Stimulated activated CD4-positive, alpha-beta T cell treated with anti-CD3 and anti-CD28 coated beads, Interleukin-4, amount 100 ng/mL, for 48 hours (primary cell): ENCODE results near the gene SHFL.

Experiments
- DNase-seq, 2 donors: peaks; one replicate each; pipeline ENCODE4 v3.0.0-alpha.2; 2020; ENCODE audit warnings: low read depth in 2 of 2

The SHFL gene

DNA sequence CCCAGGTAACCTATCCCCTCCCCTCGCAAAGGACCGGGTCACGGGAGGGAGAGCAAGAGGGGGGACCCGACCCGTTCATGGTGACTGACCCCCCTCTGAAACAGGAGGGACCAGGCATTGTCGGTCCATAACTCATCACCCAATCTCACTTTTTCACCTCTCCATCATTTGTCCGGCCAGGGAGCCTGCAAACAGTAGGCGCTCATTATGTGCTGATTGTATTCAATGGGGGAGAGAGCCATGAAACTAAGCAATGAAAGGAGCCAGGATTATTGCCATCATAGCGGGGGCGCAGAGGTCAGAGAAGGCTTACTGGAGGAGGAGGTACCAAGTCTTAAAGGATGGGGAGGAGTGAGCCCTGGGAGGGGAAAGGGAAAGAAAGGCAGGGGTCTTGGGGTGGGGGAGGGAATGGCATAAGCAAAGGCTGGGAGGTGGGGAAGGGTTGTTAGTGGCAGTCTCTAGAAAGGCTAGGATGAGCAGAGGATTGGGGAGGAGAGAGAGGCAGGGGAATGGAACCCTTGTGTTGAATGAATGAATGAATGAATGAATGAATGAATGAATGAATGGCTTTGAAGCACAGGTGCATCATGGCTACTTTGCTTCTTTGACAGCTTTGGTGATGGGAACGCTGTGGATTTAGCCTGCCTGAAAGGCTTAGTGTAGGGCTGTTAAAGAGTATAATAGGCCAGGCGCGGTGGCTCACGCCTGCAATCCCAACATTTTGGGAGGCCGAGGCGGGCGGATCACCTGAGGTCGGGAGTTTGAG lies 1.4 kb downstream of the SHFL start:
- no peak for DNase-seq

DNA sequence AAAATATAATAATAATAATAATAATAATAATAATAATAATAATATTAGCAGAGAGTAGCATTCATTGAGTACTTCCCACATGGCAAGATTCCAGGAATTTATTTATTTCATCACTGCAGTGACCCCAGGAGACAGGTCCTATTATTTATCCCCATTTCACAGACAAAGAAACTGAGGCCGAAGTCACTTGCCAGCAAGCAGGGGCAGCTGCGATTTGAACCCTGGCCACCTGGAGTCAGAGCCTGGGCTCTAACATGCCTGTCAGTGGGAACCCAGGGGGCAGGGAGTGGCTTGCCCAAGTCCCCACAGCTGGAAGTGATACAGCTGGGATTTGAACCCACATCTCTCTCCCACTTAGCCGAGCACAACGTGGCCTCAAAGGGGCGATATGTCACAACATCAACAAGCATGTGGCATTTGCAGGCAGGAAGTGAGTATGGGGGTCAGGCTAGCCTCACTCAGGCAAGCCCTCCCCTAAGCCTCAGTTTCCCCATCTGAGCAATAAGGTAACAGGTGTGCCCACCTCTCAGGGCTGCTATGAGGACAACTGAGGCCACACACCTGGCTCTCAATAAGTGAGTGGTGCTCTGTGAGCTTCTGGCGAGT lies 2.9 kb downstream of the SHFL start:
- DNase-seq = no peak

DNA sequence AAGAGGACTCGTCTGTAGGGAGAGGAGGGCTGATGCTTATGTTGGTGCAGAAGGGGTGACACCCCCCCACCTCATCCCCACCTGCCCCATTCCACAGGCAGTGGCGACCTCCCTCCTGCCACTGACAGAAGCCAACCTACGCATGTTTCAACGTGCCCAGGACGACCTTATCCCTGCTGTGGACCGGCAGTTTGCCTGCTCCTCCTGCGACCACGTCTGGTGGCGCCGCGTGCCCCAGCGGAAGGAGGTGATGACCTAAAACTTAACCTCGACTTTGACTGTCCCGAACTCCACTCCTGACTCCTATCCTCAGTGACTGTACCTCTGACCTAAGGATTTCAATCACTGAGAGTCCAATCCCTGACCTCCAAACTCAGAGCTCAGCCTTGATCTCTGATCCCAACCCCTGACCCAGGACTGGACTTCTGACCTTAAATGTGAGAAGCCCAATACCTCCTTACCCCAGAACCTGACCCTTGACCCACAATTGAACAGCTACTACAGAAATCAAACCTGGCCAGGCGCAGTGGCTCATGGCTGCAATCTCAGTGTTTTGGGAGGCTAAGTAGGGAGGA lies 3.8 kb downstream of the SHFL start:
- DNase-seq = no peak

DNA sequence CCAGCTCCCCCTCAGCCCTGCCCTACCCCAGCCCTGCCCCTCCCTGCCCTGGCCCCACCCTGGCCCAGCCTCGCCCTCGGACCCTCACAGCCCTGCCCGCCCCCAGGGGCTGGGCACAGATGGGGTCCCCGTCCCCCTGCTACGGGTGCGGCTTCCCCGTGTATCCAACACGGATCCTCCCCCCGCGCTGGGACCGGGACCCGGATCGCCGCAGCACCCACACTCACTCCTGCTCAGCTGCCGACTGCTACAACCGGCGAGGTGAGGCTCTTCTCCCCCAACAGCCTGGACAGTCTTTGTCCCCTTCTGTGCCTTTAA lies 5.2 kb downstream of the SHFL start:
- no peak for DNase-seq

DNA sequence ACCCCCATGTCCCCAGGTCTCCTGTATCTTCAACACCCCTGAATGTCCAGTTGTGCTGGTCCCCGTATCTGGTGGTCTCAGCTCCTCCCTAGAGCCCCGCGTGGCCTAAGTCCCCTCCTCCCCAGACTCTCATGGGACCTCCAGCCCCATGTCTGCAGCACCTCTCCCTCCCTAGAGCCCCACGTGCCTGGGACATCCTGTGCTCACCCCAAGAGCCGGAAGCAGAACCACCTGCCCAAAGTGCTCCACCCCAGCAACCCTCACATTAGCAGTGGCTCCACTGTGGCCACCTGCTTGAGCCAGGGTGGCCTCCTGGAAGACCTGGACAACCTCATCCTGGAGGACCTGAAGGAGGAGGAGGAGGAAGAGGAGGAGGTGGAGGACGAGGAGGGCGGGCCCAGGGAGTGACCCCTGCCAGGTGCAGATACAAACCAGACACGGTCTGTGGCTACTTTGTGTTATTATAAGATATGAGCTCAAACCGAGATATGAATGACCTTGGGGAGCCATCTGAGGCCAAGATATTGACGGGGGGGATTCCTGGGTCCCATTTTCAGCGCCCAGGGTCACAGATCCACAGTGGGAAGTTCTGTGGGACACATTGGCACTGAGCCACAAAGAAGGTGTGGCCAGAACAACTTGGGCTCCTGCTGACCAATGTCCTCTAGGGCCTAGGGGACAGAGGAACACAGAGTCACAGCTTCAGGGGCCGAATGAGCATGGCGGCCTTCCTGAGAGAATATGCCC lies 6.0 kb downstream of the SHFL start:
- no peak for DNase-seq

DNA sequence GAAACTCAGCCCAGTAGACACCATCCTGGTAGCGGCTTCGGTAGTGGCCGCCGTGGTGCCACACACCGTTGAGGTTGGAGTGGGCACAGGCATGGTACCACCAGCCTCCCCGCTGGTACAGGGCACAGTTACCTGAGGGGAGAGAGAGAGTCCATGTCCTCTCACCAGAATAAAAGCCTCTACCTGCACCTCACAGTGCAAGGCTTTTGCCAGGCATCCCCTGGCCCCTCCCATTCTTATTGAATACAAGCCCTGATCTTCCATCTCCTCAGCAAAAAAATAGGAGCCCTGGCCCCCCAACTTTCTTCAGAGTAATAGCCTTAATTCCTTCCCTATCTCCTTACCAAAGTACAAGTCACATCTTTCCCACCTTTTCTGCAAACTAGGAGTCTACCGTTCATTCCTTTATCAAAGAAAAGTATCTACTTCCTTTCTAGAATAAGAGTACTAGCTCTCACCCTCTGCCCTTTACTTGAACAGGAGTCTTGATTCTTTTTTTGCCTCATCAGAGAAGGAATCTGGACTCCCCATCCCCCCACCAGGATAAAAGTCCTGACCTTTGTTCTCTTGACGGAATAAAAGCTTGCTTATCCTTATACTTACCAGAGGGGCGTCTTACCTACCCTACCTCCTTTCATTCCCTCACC lies 6.7 kb downstream of the SHFL start:
- DNase-seq = no peak

DNA sequence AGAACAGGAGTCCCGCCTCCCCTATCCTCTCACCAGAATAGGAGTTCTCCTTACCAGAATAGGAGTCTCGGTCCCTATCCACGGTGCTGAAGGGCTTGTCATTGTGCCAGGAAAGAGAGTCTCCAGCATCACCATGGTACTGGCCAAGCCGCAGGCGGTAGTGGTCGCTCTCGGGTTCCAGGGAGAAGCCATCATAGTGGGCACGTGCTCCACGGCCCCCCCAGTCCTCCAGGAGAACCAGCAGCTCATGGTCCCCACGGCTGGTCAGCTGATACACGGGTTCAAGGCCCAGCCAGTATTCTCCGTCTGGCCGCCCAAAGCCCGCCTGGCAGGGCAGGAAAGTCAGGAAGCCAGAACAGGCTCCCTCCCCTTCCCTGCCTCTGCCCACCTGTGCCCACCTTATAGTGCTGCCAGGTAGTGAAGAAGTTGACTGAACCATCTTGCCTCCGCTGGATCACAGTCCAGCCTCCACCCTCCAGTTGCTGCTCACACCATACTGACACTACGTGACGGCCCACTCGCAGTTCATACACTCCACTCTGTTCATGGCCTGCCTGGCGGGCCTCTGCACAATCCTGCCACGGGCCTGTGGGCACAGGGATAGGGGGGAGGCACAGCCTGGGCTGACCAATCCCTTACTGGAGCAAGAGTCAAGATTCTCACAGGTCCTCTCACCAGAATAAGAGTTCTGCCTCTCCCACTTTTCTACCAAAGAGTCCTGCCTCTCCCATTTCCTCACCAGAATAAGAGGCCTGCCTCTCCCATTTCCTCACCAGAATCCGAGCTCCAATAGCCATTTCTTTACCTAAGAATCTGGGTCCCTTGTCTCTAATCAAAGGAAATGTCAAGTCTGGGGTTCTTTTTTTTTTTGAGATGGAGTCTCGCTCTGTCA lies 7.4 kb downstream of the SHFL start:
- DNase-seq = no peak

DNA sequence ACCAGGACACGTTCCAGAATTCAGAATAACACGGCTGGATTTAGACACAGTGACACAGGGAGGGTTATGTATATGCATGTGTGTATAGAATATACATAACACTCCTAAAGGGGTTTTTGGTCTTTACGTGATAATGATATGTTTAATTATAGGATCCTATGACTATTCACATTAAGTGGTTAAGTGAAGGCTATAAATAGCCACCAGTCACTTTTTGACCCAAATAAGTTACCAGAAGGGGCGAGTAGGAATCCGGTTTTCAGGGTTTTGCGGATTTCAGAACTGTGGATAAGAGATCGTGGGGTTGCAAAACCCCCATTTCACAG lies 9.5 kb downstream of the SHFL start:
- DNase-seq = no peak

DNA sequence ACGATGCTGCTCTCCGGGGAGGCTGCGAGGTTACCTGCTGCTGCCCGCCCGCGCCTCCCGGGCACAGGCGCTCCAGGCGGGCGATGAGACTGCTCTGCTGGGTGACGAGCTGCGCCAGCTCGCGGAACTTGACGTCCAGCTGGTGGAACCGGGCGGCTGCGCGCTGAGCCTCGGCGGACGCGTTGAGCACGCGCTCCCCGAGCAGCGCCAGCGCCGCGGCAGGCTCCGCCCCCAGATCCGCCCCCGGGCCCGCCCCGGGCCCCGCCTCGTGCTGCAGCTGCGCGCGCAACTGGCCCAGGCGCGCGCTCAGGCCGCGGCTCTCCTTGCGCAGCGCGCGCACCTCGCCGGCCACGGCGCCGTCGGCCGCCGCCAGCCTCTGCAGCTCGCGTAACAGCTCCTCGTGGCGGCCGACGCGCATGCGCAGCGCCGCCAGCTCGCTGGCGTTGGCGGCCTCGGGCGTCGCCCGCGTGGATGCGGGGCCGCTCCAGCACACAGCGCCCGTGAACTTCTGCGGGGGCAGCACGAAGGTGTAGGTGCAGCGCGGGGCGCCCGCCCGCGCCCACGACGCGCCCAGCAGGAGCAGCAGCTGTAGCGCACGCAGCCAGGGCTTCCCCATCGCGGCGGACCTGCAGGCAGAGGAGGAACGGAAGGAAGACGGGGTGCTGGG lies 10.0 kb downstream of the SHFL start:
- DNase-seq = peak; percentile 81 to 82

DNA sequence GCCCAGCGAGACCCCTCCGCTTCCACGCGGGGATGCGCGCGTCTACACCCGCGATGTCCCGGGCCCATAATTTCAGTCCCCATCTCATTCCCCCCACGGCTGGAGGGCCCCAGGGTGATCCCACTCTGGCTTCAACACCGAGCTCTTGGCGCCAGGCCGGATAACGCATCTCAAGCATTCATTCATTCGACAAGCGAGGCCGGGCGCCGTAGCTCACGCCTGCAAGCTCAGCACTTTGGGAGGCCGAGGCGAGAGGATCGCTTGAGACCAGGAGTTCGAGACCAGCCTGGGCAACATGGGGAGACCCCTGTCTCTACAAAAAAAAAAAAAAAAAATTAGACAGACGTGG lies 10.5 kb downstream of the SHFL start:
- DNase-seq = no peak

DNA sequence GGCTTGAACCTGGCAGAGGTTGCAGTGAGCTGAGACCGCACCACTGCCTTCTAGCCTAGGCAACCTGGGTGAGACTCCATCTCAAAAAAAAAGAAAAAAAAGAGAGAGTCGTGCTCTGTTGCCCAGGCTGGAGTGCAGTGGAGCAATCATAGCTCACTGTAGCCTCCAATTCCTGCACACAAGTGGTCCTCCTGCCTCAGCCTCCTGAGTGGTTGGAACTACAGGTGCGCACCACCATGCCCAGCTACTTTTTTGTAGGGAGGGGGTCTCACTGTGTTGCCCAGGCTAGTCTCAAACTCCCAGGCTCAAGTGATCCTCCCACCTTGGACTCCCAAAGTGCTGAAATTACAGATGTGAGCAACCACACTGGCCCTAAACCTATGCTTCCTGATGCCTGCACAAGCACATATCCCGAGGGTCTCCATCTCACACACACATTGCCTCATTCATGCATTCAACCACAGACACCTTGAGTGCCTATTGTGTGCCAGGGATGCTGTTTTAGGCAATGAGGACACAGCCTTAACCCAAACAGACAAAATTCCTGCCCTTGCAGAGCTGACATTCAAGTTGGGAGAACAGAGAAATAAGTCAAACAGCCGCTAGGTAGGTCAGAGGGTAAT lies 14.2 kb downstream of the SHFL start:
- DNase-seq = no peak

DNA sequence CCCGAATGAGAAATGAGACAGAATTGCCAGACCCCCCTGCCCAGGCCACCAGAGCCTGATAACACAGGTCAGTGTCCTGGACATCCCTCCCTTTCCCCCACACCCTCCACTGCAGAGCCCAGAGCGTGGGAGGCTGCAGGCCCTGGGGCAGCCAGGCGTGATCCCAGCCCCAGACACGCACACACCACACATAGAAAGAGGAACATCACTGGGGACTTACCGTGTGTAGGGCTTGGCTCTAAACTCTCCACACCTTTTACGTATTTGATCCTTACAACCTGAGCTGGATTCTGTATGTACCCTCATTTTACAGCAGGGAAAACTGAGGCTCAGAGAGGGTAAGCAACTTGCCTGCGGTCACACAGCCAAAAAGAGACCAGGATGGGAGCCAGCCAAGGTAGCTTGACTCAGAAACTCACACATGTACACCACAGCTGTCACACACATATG lies 16.7 kb downstream of the SHFL start:
- DNase-seq = no peak

DNA sequence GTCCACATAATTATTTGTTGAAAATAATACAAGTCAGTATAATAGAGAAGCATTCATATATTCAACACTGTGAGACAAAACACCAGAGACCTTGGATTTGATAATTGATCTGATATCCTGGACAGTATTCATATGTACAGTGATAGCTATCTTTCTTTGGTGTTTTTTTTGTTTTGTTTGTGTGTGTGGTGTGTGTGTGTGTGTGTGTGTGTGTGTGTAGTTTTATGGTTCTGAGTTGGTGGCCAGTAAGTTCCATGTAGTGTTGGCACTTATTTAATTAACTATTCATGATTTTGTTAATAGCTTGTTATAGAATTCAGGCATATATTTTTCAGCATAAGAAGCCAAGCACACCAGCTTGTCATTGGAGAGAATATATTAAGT lies 18.0 kb downstream of the SHFL start:
- no peak for DNase-seq

DNA sequence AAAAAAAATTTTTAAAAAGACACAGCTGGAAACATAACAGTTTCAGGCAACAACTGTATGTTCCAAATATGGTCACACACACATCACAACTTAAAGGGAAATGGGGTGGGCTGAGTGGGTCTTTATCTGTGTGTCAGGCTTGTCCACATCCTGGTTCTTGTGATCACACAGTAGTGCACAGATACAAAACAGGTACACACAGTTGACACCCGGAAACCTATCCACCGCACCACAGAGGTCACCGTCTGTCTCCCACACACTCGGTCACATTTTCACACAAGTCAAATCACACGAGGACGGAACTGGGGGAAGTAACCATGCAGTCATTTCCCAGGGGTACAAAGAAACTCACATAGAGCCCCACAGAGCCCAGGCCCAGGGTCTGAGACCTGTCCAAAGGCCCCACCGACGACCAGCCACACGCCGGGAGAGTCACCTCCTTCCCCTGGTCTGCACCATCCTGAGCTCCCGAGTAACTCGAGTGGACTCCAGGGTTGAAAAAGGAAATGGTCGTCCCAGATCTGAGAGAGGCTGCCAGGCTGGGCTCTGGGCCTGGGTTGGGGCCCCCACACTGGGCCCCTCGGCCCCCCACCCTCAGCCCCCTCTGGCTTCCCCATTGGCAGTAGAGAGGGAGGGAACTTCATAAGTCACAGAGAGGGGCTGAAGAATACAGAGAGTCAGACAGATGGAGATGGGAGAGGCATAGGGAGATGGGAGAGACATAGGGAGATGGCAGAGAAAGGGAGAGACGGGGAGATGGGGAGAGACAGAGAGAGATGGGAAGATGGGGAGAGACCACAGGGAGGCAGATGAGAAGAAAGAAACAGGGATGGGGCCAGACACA lies 18.8 kb downstream of the SHFL start:
- DNase-seq = peak in 1 of 2 donors; percentile 69

DNA sequence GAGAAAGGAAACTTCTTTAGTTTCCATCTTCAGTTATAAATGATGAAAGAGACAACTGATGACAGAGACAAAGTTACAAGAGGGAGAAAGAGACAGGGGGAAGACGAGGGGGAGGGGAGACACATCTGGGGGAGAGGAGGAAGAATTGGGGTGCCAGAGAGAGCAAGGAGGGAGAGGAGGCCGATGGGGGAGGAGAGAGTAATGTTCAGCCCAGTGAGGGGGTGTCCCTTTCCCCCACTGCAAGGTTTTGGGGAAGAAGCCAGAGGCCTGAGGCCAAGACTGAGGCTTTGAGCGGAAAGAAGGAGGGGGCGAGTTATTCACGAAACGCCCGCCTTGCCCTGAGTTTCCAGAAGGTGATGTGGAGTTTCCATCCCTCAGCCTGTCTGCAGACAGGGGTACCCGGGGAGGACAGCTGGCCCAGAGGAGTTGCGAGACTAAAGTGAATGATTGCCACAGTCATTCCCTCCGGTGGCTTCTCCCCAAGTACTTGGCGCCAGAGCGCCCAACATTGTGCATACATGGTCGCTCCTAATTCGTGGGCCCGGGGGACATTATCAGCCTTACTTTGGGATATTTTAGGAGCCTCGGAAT lies 19.5 kb downstream of the SHFL start:
- DNase-seq = peak; percentile 71 to 83

DNA sequence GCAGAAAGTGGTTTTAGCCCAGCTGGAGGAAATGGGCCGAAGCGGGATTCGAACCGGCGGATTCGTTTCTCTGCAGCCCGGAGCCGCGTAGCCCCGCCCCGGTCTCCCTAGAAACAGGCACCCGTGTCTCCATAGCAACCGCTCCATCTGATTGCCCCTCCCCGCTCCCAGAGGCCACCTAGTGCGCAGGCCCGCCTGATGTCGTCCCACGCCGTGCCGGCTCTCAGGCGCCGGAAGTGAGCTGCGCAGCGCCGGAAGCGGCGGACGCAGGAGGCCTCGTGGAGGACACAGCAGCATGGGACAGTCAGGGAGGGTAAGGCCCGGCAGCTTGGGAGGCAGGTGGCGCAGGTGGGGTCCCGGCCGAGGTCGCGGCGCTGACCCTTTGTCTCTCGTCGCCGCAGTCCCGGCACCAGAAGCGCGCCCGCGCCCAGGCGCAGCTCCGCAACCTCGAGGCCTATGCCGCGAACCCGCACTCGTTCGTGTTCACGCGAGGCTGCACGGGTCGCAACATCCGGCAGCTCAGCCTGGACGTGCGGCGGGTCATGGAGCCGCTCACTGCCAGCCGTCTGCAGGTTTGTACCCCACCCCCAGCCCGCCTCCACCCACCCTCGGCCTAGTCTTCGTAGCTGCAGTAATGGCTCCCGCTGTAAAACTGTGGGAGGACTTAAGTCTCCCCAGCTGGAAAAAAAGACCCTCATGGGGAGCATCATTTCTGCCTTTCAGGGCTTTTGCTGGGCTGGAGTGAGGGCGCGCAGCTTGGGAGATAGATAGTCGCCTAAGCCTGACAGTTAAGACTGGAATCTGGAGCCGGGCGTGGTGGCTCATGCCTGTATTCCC lies 20.2 kb downstream of the SHFL start, which contains the start of gene PPAN:
Gene PPAN, plus strand, starts transcription at position 263 of the 837 bp plus-strand sequence. Its CDS starts 33 bp downstream, at position 296.
- DNase-seq = peak; percentile 97

DNA sequence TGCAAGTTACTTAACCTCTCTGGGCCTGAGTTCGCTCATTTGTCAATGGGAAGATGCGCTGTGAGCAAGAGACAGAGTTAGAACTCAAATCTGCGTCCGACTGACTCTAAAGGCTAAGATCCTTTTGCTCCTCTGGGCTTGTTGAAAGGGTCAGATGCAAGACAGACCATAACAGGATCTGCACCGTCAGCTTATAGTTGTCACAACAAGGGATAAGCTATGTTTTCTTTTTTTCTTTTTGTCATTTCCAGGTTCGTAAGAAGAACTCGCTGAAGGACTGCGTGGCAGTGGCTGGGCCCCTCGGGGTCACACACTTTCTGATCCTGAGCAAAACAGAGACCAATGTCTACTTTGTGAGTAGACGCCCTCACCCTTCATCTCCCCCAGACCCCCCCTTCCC lies 21.1 kb downstream of the SHFL start:
- DNase-seq = no peak

DNA sequence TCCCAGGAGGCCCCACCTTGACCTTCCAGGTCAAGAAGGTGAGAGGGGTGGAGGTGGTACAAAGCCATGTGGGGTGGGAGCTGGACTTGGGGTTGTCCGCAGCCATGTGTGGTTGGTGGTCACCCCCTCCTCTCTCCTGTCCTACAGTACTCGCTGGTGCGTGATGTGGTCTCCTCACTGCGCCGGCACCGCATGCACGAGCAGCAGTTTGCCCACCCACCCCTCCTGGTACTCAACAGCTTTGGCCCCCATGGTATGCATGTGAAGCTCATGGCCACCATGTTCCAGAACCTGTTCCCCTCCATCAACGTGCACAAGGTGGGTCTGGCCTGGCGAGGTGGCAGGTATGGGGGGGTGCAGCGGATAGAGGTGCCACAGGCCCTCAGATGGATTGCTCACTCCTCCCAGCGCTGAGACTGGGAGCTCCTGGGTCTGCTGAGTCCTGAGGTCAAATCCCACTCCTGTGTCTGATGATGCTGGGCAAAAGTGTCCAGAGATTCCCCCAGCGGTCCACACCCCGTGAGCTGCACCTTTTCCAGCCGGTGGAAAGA lies 21.8 kb downstream of the SHFL start:
- DNase-seq = no peak
